OCI-LY7 (cell line): ENCODE measurements around the gene SLC8A1. TPM values are rescaled to one million over a fixed set of nuclear protein-coding genes. Genes with fewer than 3 reads are reported as not detected.

Experiments
- BruUV-seq: library from RNA; stranded (reverse); fragments of 400-500 nt; replicated peaks from 2 replicates; lab custom pipeline; 2021; lab: Mats Ljungman, UMichigan
- CTCF ChIA-PET: fragments of 300-600 bp; sonication (Branson Sonifier 250); formaldehyde crosslinking; loops from one replicate; lab custom pipeline; 2022; ENCODE audit warnings: antibody characterized with exemption; ENCODE audit not compliant: unreplicated experiment; lab: Charles Lee
- POLR2A ChIA-PET: fragments of 300-600 bp; sonication (Branson Sonifier 250); formaldehyde crosslinking; loops from one replicate; lab custom pipeline; 2022; ENCODE audit warnings: antibody characterized with exemption; lab: Charles Lee
- DNase-seq: peaks from one replicate; pipeline ENCODE4 v3.0.0-alpha.2; 2015; ENCODE audit warnings: low spot score
- H2AFZ ChIP-seq: fragments of 200-600 bp; sonication (generic), shearing (Covaris generic); 2 replicates; pipeline ENCODE4 v1.6.1; 2014; ENCODE audit warnings: mild to moderate bottlenecking, antibody characterized with exemption, low read length, moderate library complexity
- H3K27ac ChIP-seq: fragments of 200-600 bp; sonication (generic); 2 replicates; pipeline ENCODE4 v1.5.1; 2014; ENCODE audit warnings: mixed run types, low read depth, mild to moderate bottlenecking, moderate library complexity, low read length, inconsistent platforms; ENCODE audit not compliant: poor library complexity, severe bottlenecking
- H3K36me3 ChIP-seq: fragments of 200-600 bp; sonication (generic); 2 replicates; pipeline ENCODE4 v1.6.1; 2014; ENCODE audit warnings: mild to moderate bottlenecking, antibody characterized with exemption, low read length, moderate library complexity, mixed read lengths; ENCODE audit not compliant: insufficient read depth
- H3K4me1 ChIP-seq: fragments of 200-600 bp; sonication (generic); 2 replicates; pipeline ENCODE4 v1.5.1; 2014; ENCODE audit warnings: mild to moderate bottlenecking, low read length; ENCODE audit not compliant: insufficient read depth, poor library complexity, severe bottlenecking
- H3K4me2 ChIP-seq: fragments of 200-600 bp; sonication (generic); 2 replicates; pipeline ENCODE4 v1.6.1; 2014; ENCODE audit warnings: mild to moderate bottlenecking, low read length
- H3K4me3 ChIP-seq: fragments of 200-600 bp; sonication (generic); 2 replicates; pipeline ENCODE4 v1.5.1; 2014; ENCODE audit warnings: mild to moderate bottlenecking, low read depth, low read length; ENCODE audit not compliant: poor library complexity, severe bottlenecking
- H3K79me2 ChIP-seq: fragments of 200-600 bp; sonication (generic); 2 replicates; pipeline ENCODE4 v1.6.1; 2016; ENCODE audit warnings: low read depth, mild to moderate bottlenecking, low read length, moderate library complexity, mixed read lengths; ENCODE audit not compliant: insufficient read depth
- H3K9me2 ChIP-seq: fragments of 200-600 bp; sonication (generic); 2 replicates; pipeline ENCODE4 v1.6.1; 2016; ENCODE audit warnings: mild to moderate bottlenecking, low read length, mixed read lengths; ENCODE audit not compliant: insufficient read depth
- H3K9me3 ChIP-seq: fragments of 200-600 bp; sonication (generic); 2 replicates; pipeline ENCODE4 v1.6.1; 2014; ENCODE audit warnings: mild to moderate bottlenecking, mixed run types, low read length, mixed read lengths
- H4K20me1 ChIP-seq: fragments of 200-600 bp; sonication (generic); 2 replicates; pipeline ENCODE4 v1.6.1; 2014; ENCODE audit warnings: mild to moderate bottlenecking, antibody characterized with exemption, low read length, moderate library complexity, mixed read lengths; ENCODE audit not compliant: insufficient read depth
- CTCF ChIP-seq: fragments of 200-600 bp; sonication (generic); conservative IDR thresholded peaks from 2 replicates; pipeline ENCODE4 v1.5.1; 2014; ENCODE audit warnings: mild to moderate bottlenecking, antibody characterized with exemption, low read length, moderate library complexity, mixed read lengths
- EZH2phosphoT487 ChIP-seq: fragments of 200-600 bp; sonication (generic); IDR thresholded peaks from 2 replicates; pipeline ENCODE4 v1.6.1; 2018; ENCODE audit warnings: low read depth, borderline replicate concordance, mild to moderate bottlenecking, mixed run types, antibody characterized with exemption, low read length, moderate library complexity, mixed read lengths
- intact Hi-C: fragments of 100-400 bp; cut with micrococcal nuclease; formaldehyde crosslinking; loops from one replicate; pipeline ENCODE4 v1.10.0; 2022; ENCODE audit not compliant: unreplicated experiment
- total RNA-seq, 2 experiments: library from RNA; depleted of rRNA in 1 of 2; stranded (reverse); fragments of >200 nt in 1 of 2; shearing (Covaris generic) in 1 of 2; gene quantifications; 2 replicates each; pipeline ENCODE4 v1.2.3, GENCODE V29; 2014 to 2022

The SLC8A1 gene
- total RNA-seq, 2 experiments from 2014 or later: 3.6 to 7.3 TPM

- intact Hi-C loops: no loop called here
- Histone ChIP-seq H3K4me3 (no peak overlapping the region), H3K9me3 (no peaks in the 10 kb centered on the region), H2AFZ (no peak overlapping the region), H3K36me3 (no peaks in the 10 kb centered on the region), H4K20me1 (no peaks in the 10 kb centered on the region), H3K9me2 (no peaks in the 10 kb centered on the region), H3K4me1 (peaks cover 3% of the 10 kb centered on the region), H3K79me2 (no peaks in the 10 kb centered on the region), H3K4me2 (no peak overlapping the region), H3K27ac (no peak overlapping the region)
- POLR2A ChIA-PET: interaction anchor here (0.5 to 1.3 kb wide), 3 partner anchors 75 to 678 kb away, joined by 3 to 4 read pairs (median 3); no protein-coding TSS in a partner anchor
- CTCF ChIA-PET: no interaction called here
- TF ChIP-seq CTCF (no peak), EZH2phosphoT487 (no peak)
- DNase-seq: no peak
- no TSS peak for BruUV-seq
Measured at GRCh38 chr2:40434731-40435271, 17.1 kb downstream of the SLC8A1 start.

GRCh38 chr2:40433736-40434135 lies 18.2 kb downstream of the SLC8A1 start:
- CTCF ChIA-PET: no interaction called here
- no TSS peak for BruUV-seq
- TF ChIP-seq CTCF: no peak
- TF ChIP-seq EZH2phosphoT487: no peak
- H4K20me1 ChIP-seq: no peaks in the 10 kb centered on the region
- H3K27ac ChIP-seq: no peak overlapping the region
- POLR2A ChIA-PET: interaction anchor here (1.3 kb wide), 1 partner anchor 184 kb away, joined by 3 read pairs; no protein-coding TSS in a partner anchor
- no peaks in the 10 kb centered on the region for H3K9me3 ChIP-seq
- no peak overlapping the region for H2AFZ ChIP-seq
- H3K4me2 ChIP-seq: no peak overlapping the region
- no peak overlapping the region for H3K4me3 ChIP-seq
- H3K79me2 ChIP-seq: no peaks in the 10 kb centered on the region
- no peaks in the 10 kb centered on the region for H3K4me1 ChIP-seq
- intact Hi-C loops: no loop called here
- H3K9me2 ChIP-seq: no peaks in the 10 kb centered on the region
- DNase-seq: no peak
- no peaks in the 10 kb centered on the region; the same call in 1 of the 2 replicates for H3K36me3 ChIP-seq

GRCh38 chr2:40432921-40433483 lies 18.9 kb downstream of the SLC8A1 start:
- DNase-seq: no peak
- intact Hi-C loops: no loop called here
- Histone ChIP-seq H3K4me3 (no peak overlapping the region), H3K27ac (no peak overlapping the region), H3K9me3 (no peaks in the 10 kb centered on the region), H3K4me2 (no peak overlapping the region), H4K20me1 (no peaks in the 10 kb centered on the region), H2AFZ (no peak overlapping the region), H3K9me2 (no peaks in the 10 kb centered on the region), H3K4me1 (no peaks in the 10 kb centered on the region), H3K79me2 (no peaks in the 10 kb centered on the region), H3K36me3 (no peaks in the 10 kb centered on the region; the same call in 1 of the 2 replicates)
- TF ChIP-seq CTCF (no peak), EZH2phosphoT487 (no peak)
- CTCF ChIA-PET: no interaction called here
- POLR2A ChIA-PET: no interaction called here
- BruUV-seq: no TSS peak
